ENCODE results near the gene MCCD1. TPM values are rescaled to one million over a fixed set of nuclear protein-coding genes. Genes with fewer than 3 reads are reported as not detected.

MCCD1 gene
- total and polyA plus RNA-seq, 2 of the 13 experiments (the other 11 are each of a cell fraction or from before 2014, with no cell fraction given) = 0.15 TPM; not detected in 1

GRCh38 chr6:31529329-31530150, 778 bp downstream of the MCCD1 start:
- H3K9ac ChIP-seq (ENCODE audit: insufficient read depth, low read depth, low read length) = peak overlapping the region; percentile 21; the same call in 1 of the 2 replicates
- H3K27me3 ChIP-seq (ENCODE audit: control insufficient read depth in 1 of 2, insufficient read depth in 2 of 2, low read length in 2 of 2) = no peaks in the 10 kb centered on the region
- in situ Hi-C loops (cut with HindIII; ENCODE audit: extremely low pct_ligation_motif_present, low pct_unique_long_range_greater_than_20kb) (loop anchor here (5.0 kb wide), 1 partner anchor 37 kb away; no protein-coding TSS in a partner anchor), intact Hi-C loops (cut with micrococcal nuclease; ENCODE audit: unreplicated experiment) (loop anchor here (2.0 kb wide), 1 partner anchor 33 kb away; no protein-coding TSS in a partner anchor)
- ATAC-seq = peak; percentile 71
- peak; percentile 75 for FAIRE-seq
- peaks cover 24 to 47% of the 10 kb centered on the region in 2 experiments for H3K36me3 ChIP-seq (replicated peaks in 1 of 2; ENCODE audit: control insufficient read depth in 1 of 2, insufficient read depth in 2 of 2, low read length in 2 of 2)
- H3K4me2 ChIP-seq (ENCODE audit: low read depth, low read length) = peak overlapping the region; percentile 56
- peaks cover 31% of the 10 kb centered on the region for H4K20me1 ChIP-seq (ENCODE audit: insufficient read depth, low read length)
- 38% methylated on average over 12 of the region's 12 CpGs for WGBS (ENCODE audit: low lambda C conversion rate)
- peak overlapping the region in 1 of 3 experiments; percentile 14; a peak in 1 of 6 replicates for H3K4me3 ChIP-seq (replicated peaks in 1 of 3; ENCODE audit: insufficient read depth in 1 of 3, low read depth in 2 of 3, low read length in 3 of 3)
- H3K79me2 ChIP-seq (ENCODE audit: insufficient read depth, low read length) = no peaks in the 10 kb centered on the region
- no peak overlapping the region for H2AFZ ChIP-seq (ENCODE audit: low read length)
- H3K4me1 ChIP-seq (ENCODE audit: insufficient read depth, low read length) = peaks cover 82% of the 10 kb centered on the region
- peak overlapping the region; percentile 68 for H3K27ac ChIP-seq (ENCODE audit: extremely low read length, insufficient read depth, low read length)
- peak; percentile 79 for DNase-seq (ENCODE audit: low spot score)
- POLR2A ChIA-PET = interaction anchor here (0.7 to 8.3 kb wide), 7 partner anchors 11 to 130 kb away, joined by 3 to 123 read pairs (median 3); partner anchors contain the start of genes DDX39B, LTB and MICB
- H3K9me3 ChIP-seq (ENCODE audit: low read length) = no peaks in the 10 kb centered on the region
- BruUV-seq (replicated peaks) = no TSS peak
- CTCF ChIA-PET (ENCODE audit: low intra/inter-chr PET ratio, low total read pairs) = no interaction called here
- no peak for TF ChIP-seq RAD21 (CRISPR knock-in tag; IDR thresholded peaks at IDR 0.05)
- TF ChIP-seq SNRNP70 (IDR thresholded peaks at IDR 0.05; ENCODE audit: low read depth, low read length) = no peak
- 0 out of 2 replicates have a peak, but pooled peaks have one; percentile 55 for TF ChIP-seq TGIF2 (CRISPR knock-in tag; IDR thresholded peaks at IDR 0.05)
- TF ChIP-seq KDM3A (CRISPR knock-in tag; IDR thresholded peaks at IDR 0.05; ENCODE audit: low read depth) = no peak
- TF ChIP-seq ZFP41 (CRISPR knock-in tag; IDR thresholded peaks at IDR 0.05; ENCODE audit: borderline replicate concordance) = no peak
- TF ChIP-seq, protein P1, sequence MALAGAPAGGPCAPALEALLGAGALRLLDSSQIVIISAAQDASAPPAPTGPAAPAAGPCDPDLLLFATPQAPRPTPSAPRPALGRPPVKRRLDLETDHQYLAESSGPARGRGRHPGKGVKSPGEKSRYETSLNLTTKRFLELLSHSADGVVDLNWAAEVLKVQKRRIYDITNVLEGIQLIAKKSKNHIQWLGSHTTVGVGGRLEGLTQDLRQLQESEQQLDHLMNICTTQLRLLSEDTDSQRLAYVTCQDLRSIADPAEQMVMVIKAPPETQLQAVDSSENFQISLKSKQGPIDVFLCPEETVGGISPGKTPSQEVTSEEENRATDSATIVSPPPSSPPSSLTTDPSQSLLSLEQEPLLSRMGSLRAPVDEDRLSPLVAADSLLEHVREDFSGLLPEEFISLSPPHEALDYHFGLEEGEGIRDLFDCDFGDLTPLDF (CRISPR knock-in tag; IDR thresholded peaks at IDR 0.05) = no peak
- TF ChIP-seq ZNF343 (CRISPR knock-in tag; IDR thresholded peaks at IDR 0.05) = no peak
- TF ChIP-seq MXD1 (CRISPR knock-in tag; IDR thresholded peaks at IDR 0.05) = no peak
- TF ChIP-seq, protein P2, sequence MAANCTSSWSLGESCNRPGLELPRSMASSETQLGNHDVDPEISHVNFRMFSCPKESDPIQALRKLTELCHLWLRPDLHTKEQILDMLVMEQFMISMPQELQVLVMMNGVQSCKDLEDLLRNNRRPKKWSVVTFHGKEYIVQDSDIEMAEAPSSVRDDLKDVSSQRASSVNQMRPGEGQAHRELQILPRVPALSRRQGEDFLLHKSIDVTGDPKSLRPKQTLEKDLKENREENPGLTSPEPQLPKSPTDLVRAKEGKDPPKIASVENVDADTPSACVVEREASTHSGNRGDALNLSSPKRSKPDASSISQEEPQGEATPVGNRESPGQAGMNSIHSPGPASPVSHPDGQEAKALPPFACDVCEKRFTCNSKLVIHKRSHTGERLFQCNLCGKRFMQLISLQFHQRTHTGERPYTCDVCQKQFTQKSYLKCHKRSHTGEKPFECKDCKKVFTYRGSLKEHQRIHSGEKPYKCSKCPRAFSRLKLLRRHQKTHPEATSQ (CRISPR knock-in tag; IDR thresholded peaks at IDR 0.05; ENCODE audit: borderline replicate concordance) = no peak
- no peak for TF ChIP-seq SNAI1 (CRISPR knock-in tag; IDR thresholded peaks at IDR 0.05; ENCODE audit: borderline replicate concordance)
- TF ChIP-seq ZNF772 (CRISPR knock-in tag; IDR thresholded peaks at IDR 0.05) = peak; percentile 45; the same call in 1 of the 2 replicates
- peak; percentile 36 for TF ChIP-seq HNRNPH1 (optimal IDR thresholded peaks at IDR 0.05; ENCODE audit: low read depth, low read length)
- TF ChIP-seq NKX3-1 (CRISPR knock-in tag; IDR thresholded peaks at IDR 0.05) = peak; percentile 22; the same call in 1 of the 2 replicates
- no peak for TF ChIP-seq TEF (CRISPR knock-in tag; IDR thresholded peaks at IDR 0.05)
- TF ChIP-seq HNF4A (CRISPR knock-in tag; IDR thresholded peaks at IDR 0.05) = no peak
- 0 out of 2 replicates have a peak, but pooled peaks have one; percentile 54 for TF ChIP-seq RFXAP (CRISPR knock-in tag; IDR thresholded peaks at IDR 0.05; ENCODE audit: borderline replicate concordance)
- TF ChIP-seq MBD4 (IDR thresholded peaks at IDR 0.05; ENCODE audit: borderline replicate concordance, low read length) = 0 out of 2 replicates have a peak, but pooled peaks have one; percentile 65
- TF ChIP-seq ZSCAN12 (CRISPR knock-in tag; IDR thresholded peaks at IDR 0.05) = 0 out of 2 replicates have a peak, but pooled peaks have one; percentile 59
- TF ChIP-seq TEAD3 (CRISPR knock-in tag; optimal IDR thresholded peaks at IDR 0.05; ENCODE audit: borderline replicate concordance) = no peak
- TF ChIP-seq ASH2L (IDR thresholded peaks at IDR 0.05; ENCODE audit: insufficient read length, low read depth, low read length) = no peak
- TF ChIP-seq ZNF547 (CRISPR knock-in tag; IDR thresholded peaks at IDR 0.05) = no peak

Data from HepG2 (cell line).